ENCODE results near the gene CTDP1.

Gene CTDP1

DNA sequence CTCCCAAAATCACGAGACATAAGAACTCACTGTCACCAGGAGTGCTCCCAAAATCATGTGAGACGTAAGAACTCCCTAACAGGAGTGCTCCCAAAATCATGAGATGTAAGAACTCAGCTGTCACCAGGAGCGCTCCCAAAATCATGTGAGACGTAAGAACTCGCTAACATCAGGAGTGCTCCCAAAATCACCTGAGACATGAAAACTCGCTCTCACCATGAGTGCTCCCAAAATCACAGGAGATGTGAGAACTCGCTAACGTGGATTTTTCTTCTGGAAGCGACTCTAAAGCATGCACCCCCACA, 53.1 kb downstream of the CTDP1 start:
- H3K4me3 ChIP-seq (ENCODE audit: low read depth, low read length), result no peak overlapping the region
- in situ Hi-C loops (cut with HindIII; ENCODE audit: low sequenced_read_pairs), result no loop called here
- DNase-seq (ENCODE audit: low read depth), result no peak
- TF ChIP-seq, protein P1, sequence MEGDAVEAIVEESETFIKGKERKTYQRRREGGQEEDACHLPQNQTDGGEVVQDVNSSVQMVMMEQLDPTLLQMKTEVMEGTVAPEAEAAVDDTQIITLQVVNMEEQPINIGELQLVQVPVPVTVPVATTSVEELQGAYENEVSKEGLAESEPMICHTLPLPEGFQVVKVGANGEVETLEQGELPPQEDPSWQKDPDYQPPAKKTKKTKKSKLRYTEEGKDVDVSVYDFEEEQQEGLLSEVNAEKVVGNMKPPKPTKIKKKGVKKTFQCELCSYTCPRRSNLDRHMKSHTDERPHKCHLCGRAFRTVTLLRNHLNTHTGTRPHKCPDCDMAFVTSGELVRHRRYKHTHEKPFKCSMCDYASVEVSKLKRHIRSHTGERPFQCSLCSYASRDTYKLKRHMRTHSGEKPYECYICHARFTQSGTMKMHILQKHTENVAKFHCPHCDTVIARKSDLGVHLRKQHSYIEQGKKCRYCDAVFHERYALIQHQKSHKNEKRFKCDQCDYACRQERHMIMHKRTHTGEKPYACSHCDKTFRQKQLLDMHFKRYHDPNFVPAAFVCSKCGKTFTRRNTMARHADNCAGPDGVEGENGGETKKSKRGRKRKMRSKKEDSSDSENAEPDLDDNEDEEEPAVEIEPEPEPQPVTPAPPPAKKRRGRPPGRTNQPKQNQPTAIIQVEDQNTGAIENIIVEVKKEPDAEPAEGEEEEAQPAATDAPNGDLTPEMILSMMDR (IDR thresholded peaks at IDR 0.05; ENCODE audit: low read depth, low read length, missing control alignments), result no peak

DNA sequence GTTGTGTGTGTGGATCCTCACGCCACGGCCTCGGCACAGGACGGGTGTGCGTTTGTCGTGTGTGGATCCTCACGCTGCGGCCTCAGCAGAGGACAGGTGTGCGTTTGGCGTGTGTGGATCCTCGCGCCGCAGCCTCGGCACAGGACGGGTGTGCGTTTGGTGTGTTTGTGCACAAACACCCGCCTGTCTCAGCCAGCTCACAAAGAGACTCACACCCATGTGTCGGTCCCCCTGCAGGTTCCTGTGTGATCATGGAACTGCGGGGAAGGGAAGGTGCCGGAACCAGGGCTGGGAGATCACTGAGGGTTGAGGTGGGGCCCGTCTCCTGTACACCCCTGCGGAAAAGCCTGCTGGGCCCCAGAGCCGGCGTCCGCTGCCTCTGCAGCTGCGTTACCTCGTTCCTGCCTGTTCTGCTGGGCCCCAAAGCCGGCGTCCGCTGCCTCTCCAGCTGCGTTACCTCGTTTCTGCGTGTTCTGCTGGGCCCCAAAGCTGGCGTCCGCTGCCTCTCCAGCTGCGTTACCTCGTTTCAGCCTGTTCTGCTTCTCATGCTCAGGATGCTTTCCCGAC, 53.6 kb downstream of the CTDP1 start:
- no peak overlapping the region for H3K4me3 ChIP-seq (ENCODE audit: low read depth, low read length)
- DNase-seq (ENCODE audit: low read depth), result no peak
- TF ChIP-seq, protein P1 (IDR thresholded peaks at IDR 0.05; ENCODE audit: low read depth, low read length, missing control alignments), result no peak
- in situ Hi-C loops (cut with HindIII; ENCODE audit: low sequenced_read_pairs), result no loop called here

GRCh38 chr18:79733986-79734770, 54.6 kb downstream of the CTDP1 start:
- TF ChIP-seq, protein P1 (IDR thresholded peaks at IDR 0.05; ENCODE audit: low read depth, low read length, missing control alignments), result no peak
- in situ Hi-C loops (cut with HindIII; ENCODE audit: low sequenced_read_pairs), result no loop called here
- no peak overlapping the region for H3K4me3 ChIP-seq (ENCODE audit: low read depth, low read length)

DNA sequence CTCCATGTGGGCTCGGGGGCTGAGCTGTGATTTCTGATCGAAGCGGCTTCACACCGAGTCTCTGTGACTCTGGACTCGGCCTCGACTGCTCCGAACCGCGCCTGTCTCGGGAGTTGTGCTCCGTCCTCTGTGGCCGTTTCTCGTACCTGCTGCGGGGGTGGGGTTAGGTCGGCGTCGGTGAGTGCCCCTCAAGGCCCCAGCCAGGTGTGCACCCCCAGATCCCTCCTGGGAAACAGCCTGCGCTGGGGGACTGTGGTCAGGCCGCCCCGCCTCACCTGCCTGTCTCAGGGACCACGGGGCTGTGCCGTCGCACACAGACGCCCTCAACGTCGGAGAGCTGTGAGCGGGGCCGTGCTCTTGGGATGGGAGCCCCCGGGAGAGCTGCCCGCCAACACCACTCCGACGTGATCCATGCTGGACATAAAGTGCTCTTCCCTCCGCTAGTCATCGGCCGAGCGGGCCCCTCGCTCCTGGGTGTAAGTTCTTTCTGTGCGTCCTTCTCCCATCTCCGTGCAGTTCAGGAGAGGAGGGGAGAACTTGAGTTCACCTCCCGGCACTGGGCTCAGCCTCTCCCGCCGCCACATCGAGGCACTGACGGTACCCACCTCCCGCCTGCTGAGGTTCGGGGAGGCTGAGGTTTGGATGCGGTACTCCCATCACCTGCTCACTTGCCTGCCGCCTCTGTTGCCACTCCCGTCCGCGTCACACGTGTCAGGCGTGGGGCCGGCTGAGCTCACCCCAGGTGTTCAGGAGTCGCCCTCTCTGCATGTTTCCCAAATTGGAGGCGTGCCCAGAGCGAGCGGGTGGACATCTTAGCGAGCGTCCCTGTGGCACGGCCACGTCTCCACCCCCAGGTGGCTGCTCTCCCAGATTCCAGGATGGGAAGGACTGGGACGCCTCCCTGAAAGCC, 55.7 kb downstream of the CTDP1 start:
- TF ChIP-seq, protein P1 (IDR thresholded peaks at IDR 0.05; ENCODE audit: low read depth, low read length, missing control alignments), result no peak
- H3K4me3 ChIP-seq (ENCODE audit: low read depth, low read length), result no peak overlapping the region
- in situ Hi-C loops (cut with HindIII; ENCODE audit: low sequenced_read_pairs), result no loop called here
- DNase-seq (ENCODE audit: low read depth), result no peak

More at GRCh38 chr18:79733986-79734770, 54.6 kb downstream of the CTDP1 start:
- DNase-seq (ENCODE audit: low read depth), result no peak

- TF ChIP-seq, protein P1 (IDR thresholded peaks at IDR 0.05; ENCODE audit: low read depth, low read length, missing control alignments), result no peak
- H3K4me3 ChIP-seq (ENCODE audit: low read depth, low read length), result no peak overlapping the region
- DNase-seq (ENCODE audit: low read depth), result no peak
- in situ Hi-C loops (cut with HindIII; ENCODE audit: low sequenced_read_pairs), result no loop called here
Measured at GRCh38 chr18:79736230-79736629, 56.6 kb downstream of the CTDP1 start.

- DNase-seq (ENCODE audit: low read depth), result no peak
- H3K4me3 ChIP-seq (ENCODE audit: low read depth, low read length), result no peak overlapping the region
- in situ Hi-C loops (cut with HindIII; ENCODE audit: low sequenced_read_pairs), result no loop called here
- TF ChIP-seq, protein P1 (IDR thresholded peaks at IDR 0.05; ENCODE audit: low read depth, low read length, missing control alignments), result no peak
Measured at GRCh38 chr18:79736846-79737245, 57.2 kb downstream of the CTDP1 start.

Measured in astrocyte of the cerebellum (primary cell).